Erythroblast (primary cell): Measurements from ENCODE around the gene DOHH.

Source experiments
- GATA1 ChIP-seq: IDR thresholded peaks from 2 replicates; pipeline ENCODE4 v1.6.1; 2011; ENCODE audit warnings: low read depth, mild to moderate bottlenecking, control low read depth, low read length, moderate library complexity
- POLR2A ChIP-seq: IDR thresholded peaks from 2 replicates; pipeline ENCODE4 v1.6.1; 2011; ENCODE audit warnings: mild to moderate bottlenecking, low read length

GRCh38 chr19:3455393-3455955 lies 45.0 kb downstream of the DOHH start:
- no peak for TF ChIP-seq POLR2A
- TF ChIP-seq GATA1: no peak
